Neural cell (in vitro differentiated cells): ENCODE measurements around the gene S100A12. TPM values are rescaled to one million over a fixed set of nuclear protein-coding genes. Genes with fewer than 3 reads are reported as not detected.

Source experiments
- H2AFZ ChIP-seq: fragments of 200-600, 300-800 bp; sonication (generic), shearing (Covaris generic); 2 replicates; pipeline ENCODE4 v1.6.0; 2014; ENCODE audit warnings: low read depth, mild to moderate bottlenecking, antibody characterized with exemption, low read length, moderate library complexity
- H3F3A ChIP-seq: fragments of 200-600 bp; shearing (Covaris generic); 2 replicates; pipeline ENCODE4 v1.6.1; 2016; ENCODE audit warnings: mild to moderate bottlenecking, moderate library complexity, mixed read lengths, antibody characterized with exemption, low read length; ENCODE audit not compliant: insufficient read depth, poor library complexity, severe bottlenecking
- H3K27ac ChIP-seq: fragments of 200-600, 300-800 bp; sonication (generic), shearing (Covaris generic); 2 replicates; pipeline ENCODE4 v1.5.1; 2014; ENCODE audit warnings: mild to moderate bottlenecking, low read length, moderate library complexity
- H3K27me3 ChIP-seq: fragments of 300-800, 200-600 bp; sonication (generic), shearing (Covaris generic); 2 replicates; pipeline ENCODE4 v1.6.0; 2014; ENCODE audit warnings: mild to moderate bottlenecking, low read depth, low read length, moderate library complexity; ENCODE audit not compliant: insufficient read depth
- H3K36me3 ChIP-seq: fragments of 300-800, 200-600 bp; sonication (generic), shearing (Covaris generic); 2 replicates; pipeline ENCODE4 v1.5.1; 2014; ENCODE audit warnings: mild to moderate bottlenecking, antibody characterized with exemption, low read length, moderate library complexity; ENCODE audit not compliant: insufficient read depth
- H3K4me2 ChIP-seq: fragments of 300-800, 200-600 bp; sonication (generic), shearing (Covaris generic); 2 replicates; pipeline ENCODE4 v1.6.0; 2014; ENCODE audit warnings: mild to moderate bottlenecking, low read length
- H3K4me3 ChIP-seq: fragments of 300-800, 200-600 bp; sonication (generic), shearing (Covaris generic); 2 replicates; pipeline ENCODE4 v1.5.1; 2014; ENCODE audit warnings: mild to moderate bottlenecking, low read length, moderate library complexity
- H3K79me2 ChIP-seq: fragments of 200-600 bp; shearing (Covaris generic); replicated peaks from 2 replicates; pipeline ENCODE4 v1.6.0; 2014; ENCODE audit warnings: mild to moderate bottlenecking, low read length, moderate library complexity; ENCODE audit not compliant: insufficient read depth
- H3K9ac ChIP-seq: fragments of 300-800, 200-600 bp; sonication (generic), shearing (Covaris generic); 2 replicates; pipeline ENCODE4 v1.6.1; 2016; ENCODE audit warnings: mild to moderate bottlenecking, low read length, mixed read lengths
- H3K9me2 ChIP-seq: fragments of 200-600 bp; shearing (Covaris generic); 2 replicates; pipeline ENCODE4 v1.6.1; 2016; ENCODE audit warnings: mild to moderate bottlenecking, low read length, mixed read lengths; ENCODE audit not compliant: insufficient read depth
- H3K9me3 ChIP-seq: fragments of 200-600, 300-800 bp; sonication (generic), shearing (Covaris generic); 2 replicates; pipeline ENCODE4 v1.6.1; 2016; ENCODE audit warnings: mild to moderate bottlenecking, mixed run types, low read length, moderate library complexity, mixed read lengths
- H4K20me1 ChIP-seq: fragments of 200-600 bp; shearing (Covaris generic); 2 replicates; pipeline ENCODE4 v1.6.1; 2016; ENCODE audit warnings: mild to moderate bottlenecking, mixed run types; ENCODE audit not compliant: insufficient read depth
- EP300 ChIP-seq: fragments of 450-650 bp; conservative IDR thresholded peaks from 2 replicates; pipeline ENCODE4 v1.6.1; 2014; ENCODE audit warnings: antibody characterized with exemption, mild to moderate bottlenecking, moderate library complexity; ENCODE audit not compliant: poor library complexity, severe bottlenecking
- EZH2 ChIP-seq: fragments of 200-600, 300-800 bp; shearing (Covaris generic), sonication (generic); IDR thresholded peaks from 2 replicates; pipeline ENCODE4 v1.6.1; 2014; ENCODE audit warnings: antibody characterized with exemption, low read length, borderline replicate concordance, mild to moderate bottlenecking; ENCODE audit not compliant: insufficient read depth, poor library complexity, severe bottlenecking
- MXI1 ChIP-seq: fragments of 450-650 bp; conservative IDR thresholded peaks from 2 replicates; pipeline ENCODE4 v1.6.1; 2014; ENCODE audit warnings: antibody characterized with exemption, mild to moderate bottlenecking; ENCODE audit not compliant: poor library complexity, severe bottlenecking
- POLR2AphosphoS5 ChIP-seq: IDR thresholded peaks from 2 replicates; pipeline ENCODE4 v1.6.1; 2012
- RAD21 ChIP-seq: fragments of 450-650 bp; conservative IDR thresholded peaks from 2 replicates; pipeline ENCODE4 v1.6.1; 2014; ENCODE audit warnings: antibody characterized with exemption, mild to moderate bottlenecking, moderate library complexity
- SMC3 ChIP-seq: fragments of 450-650 bp; conservative IDR thresholded peaks from 2 replicates; pipeline ENCODE4 v1.6.1; 2014; ENCODE audit warnings: antibody characterized with exemption, mild to moderate bottlenecking, moderate library complexity; ENCODE audit not compliant: poor library complexity
- TAF1 ChIP-seq: IDR thresholded peaks from 2 replicates; pipeline ENCODE4 v1.6.1; 2012; ENCODE audit warnings: low read depth
- polyA plus RNA-seq: library from polyadenylated mRNA; depleted of rRNA; stranded (reverse); fragments of >200 nt; gene quantifications from 2 replicates; pipeline ENCODE4 v1.2.3, GENCODE V29; 2014
- TF ChIP-seq, protein P1 (sequence below): IDR thresholded peaks from 2 replicates; pipeline ENCODE4 v1.6.1; 2012; ENCODE audit warnings: borderline replicate concordance
- TF ChIP-seq, protein P2 (sequence below): fragments of 450-650 bp; IDR thresholded peaks from 2 replicates; pipeline ENCODE4 v1.5.1; 2014; ENCODE audit warnings: antibody characterized with exemption, mild to moderate bottlenecking, moderate library complexity; ENCODE audit not compliant: poor library complexity, severe bottlenecking

Gene S100A12
- polyA plus RNA-seq, 1 donor from 2014 or later, result not detected

DNA sequence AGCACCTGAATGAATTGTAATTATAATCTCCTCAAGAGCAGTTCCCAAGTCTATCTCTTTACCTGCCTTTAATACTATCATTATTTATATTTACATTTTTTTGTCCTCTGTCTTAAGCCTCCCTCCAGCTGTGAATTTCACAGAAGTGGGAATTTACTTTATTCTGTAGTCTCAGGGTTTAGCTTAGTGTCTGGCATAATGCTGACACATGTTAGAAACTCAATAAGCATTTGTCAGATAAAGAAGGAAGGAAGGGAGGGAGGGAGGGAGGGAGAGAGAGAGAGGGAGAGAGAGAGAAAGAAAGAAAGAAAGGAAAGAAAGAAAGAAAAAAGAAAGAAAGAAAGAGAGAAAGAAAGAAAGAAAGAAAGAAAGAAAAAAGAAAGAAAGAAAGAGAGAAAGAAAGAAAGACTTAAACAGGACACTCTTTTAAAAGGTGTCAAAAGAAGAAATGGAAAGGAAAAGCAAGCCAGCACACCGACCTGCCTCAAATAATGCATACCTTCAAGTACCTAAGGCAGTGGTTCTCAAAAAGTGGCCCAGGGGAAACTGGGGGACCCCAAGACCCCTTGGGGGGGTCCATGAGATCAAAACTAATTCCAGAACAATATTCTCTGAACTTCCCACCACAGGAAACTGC lies 25.0 kb downstream of the S100A12 start:
- H3K27ac ChIP-seq, result no peak overlapping the region
- H3K27me3 ChIP-seq, result no peaks in the 10 kb centered on the region

GRCh38 chr1:153349363-153350320 lies 25.8 kb downstream of the S100A12 start:
- Histone ChIP-seq H3K79me2 (no peaks in the 10 kb centered on the region), H3K9me2 (no peaks in the 10 kb centered on the region), H3F3A (no peaks in the 10 kb centered on the region), H3K9me3 (no peaks in the 10 kb centered on the region), H3K36me3 (no peaks in the 10 kb centered on the region), H3K4me2 (no peak overlapping the region), H2AFZ (no peak overlapping the region), H3K27me3 (no peaks in the 10 kb centered on the region), H3K4me3 (no peak overlapping the region), H4K20me1 (no peaks in the 10 kb centered on the region), H3K27ac (no peak overlapping the region), H3K9ac (no peak overlapping the region)
- TF ChIP-seq TAF1 (no peak), EP300 (no peak), SMC3 (no peak), RAD21 (no peak), EZH2 (no peak), MXI1 (no peak)
- TF ChIP-seq, protein P1, sequence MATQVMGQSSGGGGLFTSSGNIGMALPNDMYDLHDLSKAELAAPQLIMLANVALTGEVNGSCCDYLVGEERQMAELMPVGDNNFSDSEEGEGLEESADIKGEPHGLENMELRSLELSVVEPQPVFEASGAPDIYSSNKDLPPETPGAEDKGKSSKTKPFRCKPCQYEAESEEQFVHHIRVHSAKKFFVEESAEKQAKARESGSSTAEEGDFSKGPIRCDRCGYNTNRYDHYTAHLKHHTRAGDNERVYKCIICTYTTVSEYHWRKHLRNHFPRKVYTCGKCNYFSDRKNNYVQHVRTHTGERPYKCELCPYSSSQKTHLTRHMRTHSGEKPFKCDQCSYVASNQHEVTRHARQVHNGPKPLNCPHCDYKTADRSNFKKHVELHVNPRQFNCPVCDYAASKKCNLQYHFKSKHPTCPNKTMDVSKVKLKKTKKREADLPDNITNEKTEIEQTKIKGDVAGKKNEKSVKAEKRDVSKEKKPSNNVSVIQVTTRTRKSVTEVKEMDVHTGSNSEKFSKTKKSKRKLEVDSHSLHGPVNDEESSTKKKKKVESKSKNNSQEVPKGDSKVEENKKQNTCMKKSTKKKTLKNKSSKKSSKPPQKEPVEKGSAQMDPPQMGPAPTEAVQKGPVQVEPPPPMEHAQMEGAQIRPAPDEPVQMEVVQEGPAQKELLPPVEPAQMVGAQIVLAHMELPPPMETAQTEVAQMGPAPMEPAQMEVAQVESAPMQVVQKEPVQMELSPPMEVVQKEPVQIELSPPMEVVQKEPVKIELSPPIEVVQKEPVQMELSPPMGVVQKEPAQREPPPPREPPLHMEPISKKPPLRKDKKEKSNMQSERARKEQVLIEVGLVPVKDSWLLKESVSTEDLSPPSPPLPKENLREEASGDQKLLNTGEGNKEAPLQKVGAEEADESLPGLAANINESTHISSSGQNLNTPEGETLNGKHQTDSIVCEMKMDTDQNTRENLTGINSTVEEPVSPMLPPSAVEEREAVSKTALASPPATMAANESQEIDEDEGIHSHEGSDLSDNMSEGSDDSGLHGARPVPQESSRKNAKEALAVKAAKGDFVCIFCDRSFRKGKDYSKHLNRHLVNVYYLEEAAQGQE, result no peak

More for the DNA sequence above, 25.0 kb downstream of the S100A12 start:
- no peaks in the 10 kb centered on the region for H3F3A ChIP-seq
- no peak overlapping the region for H2AFZ ChIP-seq
- no peak overlapping the region for H3K4me3 ChIP-seq
- no peaks in the 10 kb centered on the region for H3K36me3 ChIP-seq
- no peak overlapping the region for H3K9ac ChIP-seq
- H3K4me2 ChIP-seq, result no peak overlapping the region
- no peaks in the 10 kb centered on the region for H3K79me2 ChIP-seq
- no peak for TF ChIP-seq RAD21
- no peak for TF ChIP-seq SMC3
- no peak for TF ChIP-seq MXI1
- no peak for TF ChIP-seq TAF1
- no peak for TF ChIP-seq EP300
- no peak for TF ChIP-seq EZH2
- TF ChIP-seq, protein P1, result no peak
- TF ChIP-seq POLR2AphosphoS5, result no peak
- TF ChIP-seq, protein P2, sequence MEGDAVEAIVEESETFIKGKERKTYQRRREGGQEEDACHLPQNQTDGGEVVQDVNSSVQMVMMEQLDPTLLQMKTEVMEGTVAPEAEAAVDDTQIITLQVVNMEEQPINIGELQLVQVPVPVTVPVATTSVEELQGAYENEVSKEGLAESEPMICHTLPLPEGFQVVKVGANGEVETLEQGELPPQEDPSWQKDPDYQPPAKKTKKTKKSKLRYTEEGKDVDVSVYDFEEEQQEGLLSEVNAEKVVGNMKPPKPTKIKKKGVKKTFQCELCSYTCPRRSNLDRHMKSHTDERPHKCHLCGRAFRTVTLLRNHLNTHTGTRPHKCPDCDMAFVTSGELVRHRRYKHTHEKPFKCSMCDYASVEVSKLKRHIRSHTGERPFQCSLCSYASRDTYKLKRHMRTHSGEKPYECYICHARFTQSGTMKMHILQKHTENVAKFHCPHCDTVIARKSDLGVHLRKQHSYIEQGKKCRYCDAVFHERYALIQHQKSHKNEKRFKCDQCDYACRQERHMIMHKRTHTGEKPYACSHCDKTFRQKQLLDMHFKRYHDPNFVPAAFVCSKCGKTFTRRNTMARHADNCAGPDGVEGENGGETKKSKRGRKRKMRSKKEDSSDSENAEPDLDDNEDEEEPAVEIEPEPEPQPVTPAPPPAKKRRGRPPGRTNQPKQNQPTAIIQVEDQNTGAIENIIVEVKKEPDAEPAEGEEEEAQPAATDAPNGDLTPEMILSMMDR, result no peak
- H3K9me3 ChIP-seq, result no peaks in the 10 kb centered on the region
- no peaks in the 10 kb centered on the region for H4K20me1 ChIP-seq
- no peaks in the 10 kb centered on the region for H3K9me2 ChIP-seq
